Stomach smooth muscle (tissue), 2 donors: ENCODE data around the gene ZBTB8B.
"Not testable (repeated sequence)": the region's sequence is repeated elsewhere in the genome, so short reads cannot be mapped to it uniquely, and the experiment has no call there.

ENCODE experiments used
- H3K27ac ChIP-seq: one replicate; pipeline ENCODE4 v1.7.0; 2013; ENCODE audit warnings: mild to moderate bottlenecking, low read length, inconsistent platforms
- H3K27me3 ChIP-seq, 2 donors: one replicate each; pipeline ENCODE4 v1.7.0; 2013; ENCODE audit warnings: low read length in 2 of 2; ENCODE audit not compliant: insufficient read depth in 2 of 2, control insufficient read depth in 1 of 2
- H3K36me3 ChIP-seq, 2 donors: one replicate each; pipeline ENCODE4 v1.7.0; 2013; ENCODE audit warnings: low read length in 2 of 2; ENCODE audit not compliant: control insufficient read depth in 2 of 2, insufficient read depth in 2 of 2
- H3K4me1 ChIP-seq: one replicate; pipeline ENCODE4 v1.7.0; 2013; ENCODE audit warnings: low read length; ENCODE audit not compliant: control insufficient read depth, insufficient read depth
- H3K4me3 ChIP-seq, 2 donors: one replicate each; pipeline ENCODE4 v1.7.0; 2013; ENCODE audit warnings: low read length in 2 of 2
- H3K9ac ChIP-seq, 2 donors: one replicate each; pipeline ENCODE4 v1.7.0; 2013; ENCODE audit warnings: low read length in 2 of 2, mild to moderate bottlenecking in 1 of 2
- H3K9me3 ChIP-seq, 2 donors: one replicate each; pipeline ENCODE4 v1.7.0; 2013; ENCODE audit warnings: low read length in 2 of 2; ENCODE audit not compliant: control insufficient read depth in 2 of 2
- donor health status: healthy.
- donor health status: Pancreatic carcinoma.

Gene ZBTB8B

GRCh38 chr1:32470431-32470830 lies 5.6 kb downstream of the ZBTB8B start:
- Histone ChIP-seq H3K27me3 (peaks cover 13 to 29% of the 10 kb centered on the region in 2 donors), H3K27ac (no peak overlapping the region), H3K36me3 (no peaks in the 10 kb centered on the region), H3K4me3 (no peak overlapping the region), H3K4me1 (peaks cover under 1% of the 10 kb centered on the region), H3K9me3 (no peaks in the 10 kb centered on the region), H3K9ac (no peak overlapping the region)

DNA sequence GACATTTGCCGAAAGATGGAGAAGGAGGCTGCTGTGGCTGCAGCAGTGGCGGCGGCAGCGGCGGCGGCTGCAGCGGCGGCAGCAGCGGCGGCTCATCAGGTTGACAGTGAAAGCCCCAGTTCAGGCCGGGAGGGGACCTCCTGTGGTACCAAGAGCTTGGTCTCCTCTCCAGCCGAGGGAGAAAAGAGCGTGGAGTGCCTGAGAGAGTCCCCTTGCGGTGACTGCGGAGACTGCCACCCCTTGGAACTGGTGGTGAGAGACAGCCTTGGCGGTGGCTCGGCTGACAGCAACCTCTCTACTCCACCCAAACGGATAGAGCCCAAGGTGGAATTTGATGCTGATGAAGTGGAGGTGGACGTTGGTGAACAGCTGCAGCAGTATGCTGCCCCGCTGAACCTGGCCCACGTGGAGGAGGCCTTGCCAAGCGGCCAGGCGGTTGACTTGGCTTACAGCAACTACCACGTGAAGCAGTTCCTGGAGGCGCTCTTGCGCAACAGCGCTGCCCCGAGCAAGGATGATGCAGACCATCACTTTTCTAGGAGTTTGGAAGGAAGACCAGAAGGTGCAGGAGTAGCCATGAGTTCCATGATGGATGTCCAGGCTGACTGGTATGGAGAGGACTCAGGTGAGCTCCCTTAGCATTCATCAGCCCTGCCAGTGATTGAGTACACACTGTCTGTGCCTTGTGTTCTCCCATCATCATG lies 6.3 kb downstream of the ZBTB8B start:
- Histone ChIP-seq H3K4me1 (no peaks in the 10 kb centered on the region), H3K9me3 (no peaks in the 10 kb centered on the region), H3K27me3 (peaks cover 7 to 24% of the 10 kb centered on the region in 2 donors), H3K9ac (no peak overlapping the region), H3K36me3 (no peaks in the 10 kb centered on the region), H3K27ac (no peak overlapping the region), H3K4me3 (no peak overlapping the region)

DNA sequence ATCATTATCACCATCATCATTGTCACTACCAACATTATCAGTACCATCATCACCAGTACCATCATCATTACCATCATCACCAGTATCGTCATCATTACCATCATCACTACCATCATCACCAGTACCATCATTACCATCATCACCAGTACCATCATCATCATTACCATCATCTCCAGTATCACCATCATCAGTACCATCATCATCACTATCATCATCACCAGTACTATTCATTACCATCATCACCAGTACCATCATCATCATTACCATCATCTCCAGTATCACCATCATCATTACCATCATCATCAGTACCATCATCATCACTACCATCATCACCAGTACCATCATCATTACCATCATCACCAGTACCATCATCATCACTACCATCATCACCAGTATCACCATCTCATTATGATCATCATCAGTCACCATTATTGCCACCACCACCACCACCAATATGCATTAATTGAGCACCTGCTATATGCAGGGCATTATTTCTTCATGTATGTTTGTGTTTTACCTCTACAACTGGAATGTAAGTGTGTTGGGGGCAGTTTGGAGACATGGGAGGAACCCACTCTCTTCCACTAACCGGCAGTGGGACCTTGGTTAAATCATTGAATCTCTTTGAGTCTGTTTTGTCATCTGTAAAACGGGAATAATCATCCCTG lies 7.0 kb downstream of the ZBTB8B start:
- H3K4me3 ChIP-seq = no peak overlapping the region
- H3K4me1 ChIP-seq = no peaks in the 10 kb centered on the region
- no peak overlapping the region for H3K9ac ChIP-seq
- no peaks in the 10 kb centered on the region for H3K36me3 ChIP-seq
- no peaks in the 10 kb centered on the region for H3K9me3 ChIP-seq
- H3K27me3 ChIP-seq = peaks cover 3 to 18% of the 10 kb centered on the region in 2 donors
- H3K27ac ChIP-seq = no peak overlapping the region

DNA sequence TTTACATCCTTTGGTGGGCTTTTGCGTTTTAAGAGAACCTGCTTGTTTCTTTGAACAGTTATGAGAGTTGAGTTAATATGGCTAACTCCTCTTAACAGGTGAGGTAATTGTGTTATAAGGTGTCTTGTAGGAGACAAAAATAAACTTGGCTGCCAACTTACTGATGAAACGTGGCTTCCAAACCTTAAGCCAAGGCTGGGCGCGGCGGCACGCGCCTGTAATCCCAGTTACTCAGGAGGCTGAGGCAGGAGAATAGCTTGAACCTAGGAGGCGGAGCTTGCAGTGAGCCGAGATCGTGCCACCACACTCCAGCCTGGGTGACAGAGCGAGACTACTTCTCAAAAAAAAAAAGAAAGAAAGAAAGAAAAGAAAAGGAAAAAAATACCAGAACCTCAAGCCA lies 8.1 kb downstream of the ZBTB8B start:
- not testable (repeated sequence) for H3K27ac ChIP-seq, H3K9me3 ChIP-seq, H3K4me1 ChIP-seq, H3K4me3 ChIP-seq, H3K36me3 ChIP-seq, H3K9ac ChIP-seq
- peaks cover 0 to 15% of the 10 kb centered on the region in 2 donors for H3K27me3 ChIP-seq

DNA sequence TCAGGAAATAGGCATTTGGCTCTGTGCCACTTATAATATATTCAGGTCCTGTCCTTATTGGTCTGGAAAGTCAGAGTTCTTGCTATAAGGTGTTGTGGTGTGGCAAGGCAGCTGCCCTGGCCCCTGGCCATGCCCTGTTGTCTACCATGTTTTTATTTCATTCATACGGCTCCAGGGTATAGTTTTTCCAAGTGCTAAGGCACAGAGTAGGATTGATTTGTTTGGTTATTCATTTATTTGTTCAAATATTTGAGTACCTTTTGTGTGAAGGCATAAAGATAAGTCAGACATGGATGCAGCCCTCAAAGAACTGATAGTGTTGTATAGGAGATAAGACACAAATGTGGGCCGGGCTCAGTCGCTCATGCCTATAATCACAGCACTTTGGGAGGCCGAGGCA lies 10.1 kb downstream of the ZBTB8B start:
- H3K4me3 ChIP-seq = no peak overlapping the region
- H3K27ac ChIP-seq = no peak overlapping the region
- H3K4me1 ChIP-seq = no peaks in the 10 kb centered on the region
- no peaks in the 10 kb centered on the region for H3K36me3 ChIP-seq
- no peaks in the 10 kb centered on the region for H3K9me3 ChIP-seq
- peaks cover 0 to 9% of the 10 kb centered on the region in 2 donors for H3K27me3 ChIP-seq
- H3K9ac ChIP-seq = no peak overlapping the region

DNA sequence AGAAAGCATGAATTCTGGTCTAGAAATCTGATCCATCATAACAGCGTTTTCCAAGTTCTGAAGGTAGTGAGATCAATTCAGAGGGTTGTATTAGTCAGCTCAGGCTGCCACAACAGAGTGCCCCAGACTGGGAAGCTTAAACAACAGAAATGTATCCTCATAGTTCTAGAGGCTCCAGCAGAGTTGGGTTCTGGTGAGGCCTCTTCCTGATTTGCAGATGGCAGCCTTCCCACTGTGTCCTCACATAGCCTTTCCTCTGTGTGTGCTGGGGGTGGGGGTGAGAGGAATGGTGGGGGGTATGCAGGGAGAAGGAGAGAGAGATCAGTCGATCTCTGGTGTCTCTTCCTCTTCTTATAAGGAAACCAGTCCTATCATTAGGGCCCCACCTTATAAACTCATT lies 15.1 kb downstream of the ZBTB8B start:
- H3K9me3 ChIP-seq = no peaks in the 10 kb centered on the region
- H3K4me3 ChIP-seq = no peak overlapping the region
- no peaks in the 10 kb centered on the region for H3K4me1 ChIP-seq
- no peak overlapping the region for H3K27ac ChIP-seq
- H3K36me3 ChIP-seq = no peaks in the 10 kb centered on the region
- no peaks in the 10 kb centered on the region for H3K27me3 ChIP-seq
- no peak overlapping the region for H3K9ac ChIP-seq

DNA sequence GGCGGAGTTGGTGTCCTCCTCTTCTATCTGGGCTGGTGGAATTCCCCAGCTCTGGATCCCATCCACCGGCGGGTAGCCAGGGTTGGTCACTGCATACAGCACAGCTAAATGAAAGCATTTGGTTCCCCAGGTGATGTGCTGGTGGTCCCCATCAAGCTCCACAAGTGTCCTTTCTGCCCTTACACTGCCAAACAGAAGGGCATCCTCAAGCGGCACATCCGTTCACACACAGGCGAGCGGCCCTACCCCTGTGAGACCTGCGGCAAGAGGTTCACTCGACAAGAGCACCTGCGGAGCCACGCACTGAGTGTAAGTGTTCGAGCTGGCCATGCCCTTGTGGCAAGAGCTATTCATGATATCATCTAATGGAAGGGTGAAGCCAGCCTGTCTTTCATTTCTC lies 15.9 kb downstream of the ZBTB8B start:
- no peaks in the 10 kb centered on the region for H3K9me3 ChIP-seq
- no peaks in the 10 kb centered on the region for H3K27me3 ChIP-seq
- no peak overlapping the region for H3K4me3 ChIP-seq
- no peak overlapping the region for H3K9ac ChIP-seq
- no peaks in the 10 kb centered on the region for H3K36me3 ChIP-seq
- no peaks in the 10 kb centered on the region for H3K4me1 ChIP-seq
- no peak overlapping the region for H3K27ac ChIP-seq

DNA sequence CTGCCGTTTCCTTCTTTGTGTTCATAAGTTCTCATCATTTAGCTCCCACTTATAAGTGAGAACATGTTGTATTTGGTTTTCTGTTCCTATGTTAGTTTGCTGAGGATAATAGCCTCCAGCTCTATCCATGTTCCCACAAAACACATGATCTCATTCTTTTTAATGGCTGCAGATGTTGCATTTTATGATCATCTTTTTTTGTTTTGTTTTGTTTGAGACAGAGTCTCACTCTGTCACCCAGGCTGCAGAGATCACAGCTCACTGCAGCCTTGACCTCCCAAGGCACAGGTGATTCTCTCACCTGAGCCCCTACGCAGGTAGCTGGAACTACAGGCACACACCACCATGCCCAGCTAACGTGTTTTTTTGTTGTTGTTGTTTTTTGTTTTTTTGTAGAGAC lies 16.9 kb downstream of the ZBTB8B start:
- not testable (repeated sequence) for H3K4me3 ChIP-seq, H3K27me3 ChIP-seq, H3K9me3 ChIP-seq, H3K9ac ChIP-seq, H3K36me3 ChIP-seq, H3K4me1 ChIP-seq, H3K27ac ChIP-seq

- Histone ChIP-seq H3K4me1 (no peaks in the 10 kb centered on the region), H3K9me3 (no peaks in the 10 kb centered on the region), H3K36me3 (no peaks in the 10 kb centered on the region), H3K4me3 (no peak overlapping the region), H3K9ac (no peak overlapping the region), H3K27me3 (no peaks in the 10 kb centered on the region), H3K27ac (no peak overlapping the region)
These were observed 20.8 kb downstream of the ZBTB8B start for GRCh38 chr1:32485554-32486255.

- no peaks in the 10 kb centered on the region for H3K4me1 ChIP-seq
- H3K4me3 ChIP-seq = no peak overlapping the region
- H3K9ac ChIP-seq = no peak overlapping the region
- H3K27me3 ChIP-seq = no peaks in the 10 kb centered on the region
- H3K9me3 ChIP-seq = no peaks in the 10 kb centered on the region
- H3K27ac ChIP-seq = no peak overlapping the region
- H3K36me3 ChIP-seq = no peaks in the 10 kb centered on the region
These were observed 21.7 kb downstream of the ZBTB8B start for GRCh38 chr1:32486463-32487113.
